AG10803 (cell line): ENCODE results near the gene OR4F15.

Source experiments
- DNase-seq: peaks from one replicate; pipeline ENCODE4 v3.0.0; 2010; ENCODE audit warnings: low read depth
- H3K4me3 ChIP-seq: 2 replicates; pipeline ENCODE4 v1.5.1; 2011; ENCODE audit warnings: mild to moderate bottlenecking, low read length, control low read depth
- TF ChIP-seq, protein P1 (sequence below): conservative IDR thresholded peaks from 2 replicates; pipeline ENCODE4 v1.5.1; 2011; ENCODE audit warnings: mild to moderate bottlenecking, low read length, control low read depth, inconsistent platforms

The OR4F15 gene

DNA sequence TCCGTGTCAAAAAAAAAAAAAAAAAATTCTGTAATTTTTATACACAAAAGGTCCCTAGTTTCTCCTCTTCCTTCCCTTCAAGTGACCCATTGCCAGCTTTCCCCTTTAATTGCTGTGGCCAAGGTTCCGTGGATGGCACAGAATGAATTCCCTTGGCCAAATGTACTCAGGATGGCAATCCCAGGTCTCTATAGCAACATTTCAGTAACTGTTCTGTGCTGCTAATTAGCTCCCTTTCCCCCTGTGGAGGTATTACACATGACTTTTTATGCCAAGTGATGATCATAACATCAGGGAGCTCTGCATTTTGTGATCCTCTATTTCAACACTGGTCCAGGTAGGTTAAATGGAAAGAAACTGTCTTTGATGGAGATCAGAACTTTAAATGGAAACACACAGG is 8.8 kb upstream of the OR4F15 start, which contains the start of gene OR4F6:
Gene OR4F6, plus strand, starts transcription at position 301 of the 400 bp plus-strand sequence. CDS start 2,211 bp downstream, outside the sequence.
- no peak within 1 kb of the TSS for H3K4me3 ChIP-seq
- DNase-seq = no peak
- TF ChIP-seq, protein P1, sequence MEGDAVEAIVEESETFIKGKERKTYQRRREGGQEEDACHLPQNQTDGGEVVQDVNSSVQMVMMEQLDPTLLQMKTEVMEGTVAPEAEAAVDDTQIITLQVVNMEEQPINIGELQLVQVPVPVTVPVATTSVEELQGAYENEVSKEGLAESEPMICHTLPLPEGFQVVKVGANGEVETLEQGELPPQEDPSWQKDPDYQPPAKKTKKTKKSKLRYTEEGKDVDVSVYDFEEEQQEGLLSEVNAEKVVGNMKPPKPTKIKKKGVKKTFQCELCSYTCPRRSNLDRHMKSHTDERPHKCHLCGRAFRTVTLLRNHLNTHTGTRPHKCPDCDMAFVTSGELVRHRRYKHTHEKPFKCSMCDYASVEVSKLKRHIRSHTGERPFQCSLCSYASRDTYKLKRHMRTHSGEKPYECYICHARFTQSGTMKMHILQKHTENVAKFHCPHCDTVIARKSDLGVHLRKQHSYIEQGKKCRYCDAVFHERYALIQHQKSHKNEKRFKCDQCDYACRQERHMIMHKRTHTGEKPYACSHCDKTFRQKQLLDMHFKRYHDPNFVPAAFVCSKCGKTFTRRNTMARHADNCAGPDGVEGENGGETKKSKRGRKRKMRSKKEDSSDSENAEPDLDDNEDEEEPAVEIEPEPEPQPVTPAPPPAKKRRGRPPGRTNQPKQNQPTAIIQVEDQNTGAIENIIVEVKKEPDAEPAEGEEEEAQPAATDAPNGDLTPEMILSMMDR = no peak

GRCh38 chr15:101803676-101804075 is 8.3 kb upstream of the OR4F15 start:
- no peak overlapping the region for H3K4me3 ChIP-seq
- TF ChIP-seq, protein P1 = no peak
- DNase-seq = peak; percentile 39

- no peak overlapping the region for H3K4me3 ChIP-seq
- TF ChIP-seq, protein P1 = no peak
- DNase-seq = no peak
Measured at GRCh38 chr15:101804375-101804774, 7.6 kb upstream of the OR4F15 start.

- H3K4me3 ChIP-seq = no peak overlapping the region
- DNase-seq = no peak
- TF ChIP-seq, protein P1 = no peak
Measured at GRCh38 chr15:101804941-101805340, 7.1 kb upstream of the OR4F15 start.

- TF ChIP-seq, protein P1 = no peak
- no peak for DNase-seq
- H3K4me3 ChIP-seq = no peak overlapping the region
Measured at GRCh38 chr15:101805605-101806345, 6.2 kb upstream of the OR4F15 start.

DNA sequence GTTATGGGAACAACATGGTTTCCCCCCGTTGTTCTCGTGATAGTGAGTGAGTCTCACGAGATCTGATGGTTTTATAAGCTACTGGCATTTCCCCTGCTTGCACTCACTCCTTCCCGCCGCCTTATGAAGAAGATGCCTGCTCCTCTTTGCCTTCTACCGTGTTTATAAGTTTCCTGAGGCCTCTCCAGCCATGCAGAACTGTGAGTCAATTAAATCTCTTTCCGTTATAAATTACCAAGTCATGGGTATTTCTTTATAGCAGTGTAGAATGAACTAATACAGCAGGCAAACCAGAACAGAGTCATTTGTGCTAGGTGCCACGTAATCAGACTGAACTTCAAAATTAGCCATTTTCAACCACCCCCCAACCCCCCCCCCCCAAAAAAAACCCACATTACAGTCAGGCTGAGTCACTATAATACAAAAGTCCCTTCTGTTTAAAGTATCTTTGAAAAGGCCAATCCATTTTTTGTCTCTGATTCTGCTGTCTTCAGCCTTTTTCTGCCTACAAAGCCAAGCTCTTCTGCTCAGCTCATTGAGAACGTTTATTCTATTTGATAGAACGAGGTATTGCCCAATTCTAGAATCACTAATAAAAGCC is 4.6 kb upstream of the OR4F15 start:
- TF ChIP-seq, protein P1 = no peak
- peak; percentile 74 for DNase-seq
- no peak overlapping the region for H3K4me3 ChIP-seq

GRCh38 chr15:101808201-101808600 is 3.8 kb upstream of the OR4F15 start:
- H3K4me3 ChIP-seq = no peak overlapping the region
- DNase-seq = peak; percentile 68
- TF ChIP-seq, protein P1 = no peak
